LNCaP clone FGC (cell line): ENCODE data around the gene NAXD.

Experiments used
- DNase-seq: peaks from one replicate; pipeline ENCODE4 v3.0.0-alpha.2; 2011; ENCODE audit warnings: low read depth
- H3K4me3 ChIP-seq: 2 replicates; pipeline ENCODE4 v1.5.1; 2011; ENCODE audit warnings: mild to moderate bottlenecking, low read depth, low read length, control low read depth
- CTCF ChIP-seq: IDR thresholded peaks from 2 replicates; pipeline ENCODE4 v1.5.1; 2012; ENCODE audit warnings: mild to moderate bottlenecking; ENCODE audit not compliant: control insufficient read depth, insufficient read depth; ENCODE audit errors: extremely low read depth

The NAXD gene

GRCh38 chr13:110620596-110620995, 5.3 kb downstream of the NAXD start:
- no peak for DNase-seq
- TF ChIP-seq CTCF = no peak
- no peak overlapping the region for H3K4me3 ChIP-seq

DNA sequence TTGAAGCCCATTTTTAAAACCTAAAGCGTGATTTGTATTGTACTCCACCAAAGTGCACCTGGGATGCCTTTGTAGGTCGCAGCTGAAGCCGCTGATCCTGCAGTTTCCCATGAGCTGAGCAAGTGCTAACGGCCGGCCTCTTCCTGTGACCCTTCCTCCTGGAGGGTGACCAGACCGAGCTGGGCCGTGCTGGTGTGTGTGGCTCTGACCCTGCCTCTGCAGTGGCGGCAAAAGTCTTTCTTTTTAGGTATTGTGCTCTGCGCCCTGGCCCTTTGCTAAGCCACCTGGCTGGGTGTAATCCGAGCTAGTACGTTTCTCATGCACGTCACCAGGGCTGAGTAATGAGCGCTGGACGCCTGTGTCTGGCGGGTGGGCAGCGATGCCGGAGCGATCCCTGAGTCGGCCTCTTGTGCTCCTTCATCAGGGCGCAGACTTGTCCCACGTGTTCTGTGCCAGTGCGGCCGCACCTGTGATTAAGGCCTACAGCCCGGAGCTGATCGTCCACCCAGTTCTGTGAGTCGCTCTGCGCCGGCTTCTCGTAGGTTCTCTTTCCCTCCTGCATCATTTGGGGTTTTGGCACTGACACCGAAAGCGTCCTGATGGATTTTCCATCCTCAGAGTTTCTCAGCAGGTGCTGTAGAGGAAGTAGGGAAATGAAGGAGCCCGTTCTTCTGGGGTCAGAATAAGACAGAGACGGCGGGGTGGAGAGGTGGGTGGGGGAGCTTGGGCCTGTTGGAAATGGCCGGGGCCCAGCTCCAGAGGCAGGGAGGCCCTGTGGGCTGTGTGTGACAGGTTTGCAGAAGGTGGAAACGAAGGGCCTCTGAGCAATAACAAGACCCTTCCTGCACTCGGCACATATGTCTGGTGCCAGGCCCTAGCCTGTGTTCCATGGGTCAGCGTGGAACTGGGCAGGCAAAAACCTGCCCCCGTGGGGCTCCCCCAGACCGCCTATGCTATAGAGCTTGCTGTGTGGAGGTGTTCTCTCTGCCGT, 9.7 kb downstream of the NAXD start:
- DNase-seq = no peak
- peak overlapping the region; percentile 26 for H3K4me3 ChIP-seq
- no peak for TF ChIP-seq CTCF

DNA sequence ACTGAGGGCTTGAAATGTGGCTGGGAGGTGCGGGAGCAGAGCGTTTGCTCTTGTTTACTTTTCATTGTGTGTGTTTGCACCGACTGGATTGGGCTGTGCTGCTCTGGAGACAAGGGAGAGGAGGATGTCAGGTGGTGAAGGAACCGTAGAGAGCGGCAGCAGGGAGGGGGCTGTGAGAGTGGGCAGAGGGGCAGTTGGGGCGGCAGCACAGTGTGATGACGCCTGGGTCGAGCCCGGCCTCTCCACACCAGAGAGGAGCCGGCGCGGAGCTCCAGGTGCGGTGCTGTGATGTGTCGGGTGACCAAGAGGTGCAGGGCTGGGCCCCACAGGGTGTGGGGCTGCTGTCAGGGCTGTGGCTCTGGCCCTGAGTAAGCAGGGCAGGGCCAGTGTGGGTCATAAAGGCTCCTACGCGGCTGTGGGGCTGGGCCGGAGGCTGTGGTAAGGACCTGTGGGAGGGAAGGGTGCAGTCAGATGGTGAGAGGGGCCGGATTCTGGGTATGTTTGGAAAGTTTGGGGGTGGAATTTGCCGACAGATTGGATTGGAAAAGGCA, 10.5 kb downstream of the NAXD start:
- peak overlapping the region; percentile 26 for H3K4me3 ChIP-seq
- peak; percentile 25 for DNase-seq
- no peak for TF ChIP-seq CTCF

DNA sequence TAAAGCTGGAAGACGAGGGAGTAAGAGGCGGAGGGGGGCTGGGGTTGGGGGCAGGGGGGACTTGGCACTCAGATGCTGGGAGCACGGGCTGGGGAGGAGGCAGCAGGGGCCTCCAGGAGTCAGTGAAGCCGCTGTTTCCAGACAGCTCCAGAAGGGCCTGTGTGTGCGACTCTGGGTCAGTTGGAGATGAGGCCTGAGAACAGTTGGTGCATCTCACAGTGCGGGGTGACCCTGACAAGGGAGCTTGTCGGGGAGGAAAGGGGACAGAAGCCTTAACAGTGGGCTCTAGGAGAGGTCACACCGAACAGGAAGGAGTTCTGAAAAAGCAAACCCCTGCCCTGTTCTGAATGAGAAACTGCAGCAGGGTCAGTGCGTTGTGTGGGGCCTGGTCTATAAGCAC, 11.2 kb downstream of the NAXD start:
- TF ChIP-seq CTCF = no peak
- DNase-seq = no peak
- no peak overlapping the region for H3K4me3 ChIP-seq

DNA sequence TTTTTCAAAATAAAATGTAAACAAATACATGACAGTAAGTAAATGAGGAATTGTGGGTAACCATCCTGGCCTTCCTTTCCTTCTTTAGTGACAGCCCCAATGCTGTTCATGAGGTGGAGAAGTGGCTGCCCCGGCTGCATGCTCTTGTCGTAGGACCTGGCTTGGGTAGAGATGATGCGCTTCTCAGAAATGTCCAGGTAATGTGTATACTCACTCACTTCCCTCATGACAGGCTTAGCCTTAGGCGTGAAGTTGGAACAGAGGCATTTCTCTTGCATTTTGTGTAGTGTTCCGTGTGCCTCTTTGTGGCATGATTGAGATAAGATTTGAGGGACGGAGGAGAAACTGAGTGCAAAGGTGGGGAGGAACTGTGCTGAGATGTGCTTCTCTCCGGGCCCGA, 12.0 kb downstream of the NAXD start:
- TF ChIP-seq CTCF = no peak
- DNase-seq = no peak
- no peak overlapping the region for H3K4me3 ChIP-seq

GRCh38 chr13:110627761-110628476, 12.6 kb downstream of the NAXD start:
- H3K4me3 ChIP-seq = no peak overlapping the region
- no peak for DNase-seq
- TF ChIP-seq CTCF = no peak
